ENCODE results near the gene SUCLG2.
"Not testable (repeated sequence)": the region's sequence is repeated elsewhere in the genome, so short reads cannot be mapped to it uniquely, and the experiment has no call there.

SUCLG2 gene

GRCh38 chr3:67601385-67601784, 53.0 kb downstream of the SUCLG2 start:
- Histone ChIP-seq H3K27me3 (no peaks in the 10 kb centered on the region), H3K4me1 (peaks cover 5% of the 10 kb centered on the region; the same call in 1 of the 2 replicates), H3K9ac (no peak overlapping the region), H3K9me3 (no peaks in the 10 kb centered on the region), H3K4me3 (no peak overlapping the region), H4K20me1 (no peaks in the 10 kb centered on the region), H3K27ac (no peak overlapping the region), H3K36me3 (0 out of 2 replicates have a peak, but pooled peaks cover 7% of the 10 kb centered on the region), H3K4me2 (no peak overlapping the region)
- TF ChIP-seq Cebpa-rat (IDR thresholded peaks at IDR 0.05) = no peak

- TF ChIP-seq Cebpa-rat (IDR thresholded peaks at IDR 0.05) = no peak
- H3K27ac ChIP-seq = no peak overlapping the region
These were observed 54.6 kb downstream of the SUCLG2 start for GRCh38 chr3:67599821-67600220.

GRCh38 chr3:67598814-67599556, 55.4 kb downstream of the SUCLG2 start:
- no peak overlapping the region for H3K9ac ChIP-seq
- no peaks in the 10 kb centered on the region for H3K9me3 ChIP-seq
- no peaks in the 10 kb centered on the region for H4K20me1 ChIP-seq
- H3K27ac ChIP-seq = no peak overlapping the region
- H3K4me1 ChIP-seq = peaks cover 5% of the 10 kb centered on the region; the same call in 1 of the 2 replicates
- H3K4me2 ChIP-seq = no peak overlapping the region
- TF ChIP-seq Cebpa-rat (IDR thresholded peaks at IDR 0.05) = no peak
- H3K36me3 ChIP-seq = no peaks in the 10 kb centered on the region
- no peak overlapping the region for H3K4me3 ChIP-seq
- H3K27me3 ChIP-seq = no peaks in the 10 kb centered on the region

More at GRCh38 chr3:67599821-67600220, 54.6 kb downstream of the SUCLG2 start:
- Histone ChIP-seq H3K36me3 (no peaks in the 10 kb centered on the region), H3K4me2 (no peak overlapping the region), H4K20me1 (no peaks in the 10 kb centered on the region), H3K4me1 (peaks cover 5% of the 10 kb centered on the region; the same call in 1 of the 2 replicates), H3K27me3 (no peaks in the 10 kb centered on the region), H3K4me3 (no peak overlapping the region), H3K9ac (no peak overlapping the region), H3K9me3 (no peaks in the 10 kb centered on the region)

GRCh38 chr3:67595424-67595823, 59.0 kb downstream of the SUCLG2 start:
- Histone ChIP-seq H3K4me2 (no peak overlapping the region), H3K9me3 (no peaks in the 10 kb centered on the region), H4K20me1 (no peaks in the 10 kb centered on the region), H3K27ac (no peak overlapping the region), H3K4me1 (no peaks in the 10 kb centered on the region), H3K27me3 (no peaks in the 10 kb centered on the region), H3K9ac (no peak overlapping the region), H3K4me3 (no peak overlapping the region), H3K36me3 (no peaks in the 10 kb centered on the region)
- TF ChIP-seq Cebpa-rat (IDR thresholded peaks at IDR 0.05) = no peak

GRCh38 chr3:67593761-67594234, 60.6 kb downstream of the SUCLG2 start:
- Histone ChIP-seq H3K36me3 (0 out of 2 replicates have a peak, but pooled peaks cover 2% of the 10 kb centered on the region), H3K4me3 (no peak overlapping the region), H4K20me1 (no peaks in the 10 kb centered on the region), H3K27me3 (no peaks in the 10 kb centered on the region), H3K4me1 (no peaks in the 10 kb centered on the region), H3K27ac (no peak overlapping the region), H3K9ac (no peak overlapping the region), H3K9me3 (no peaks in the 10 kb centered on the region), H3K4me2 (no peak overlapping the region)
- TF ChIP-seq Cebpa-rat (IDR thresholded peaks at IDR 0.05) = no peak

GRCh38 chr3:67592057-67592456, 62.4 kb downstream of the SUCLG2 start:
- Histone ChIP-seq H3K27me3 (no peaks in the 10 kb centered on the region), H3K9ac (no peak overlapping the region), H3K4me3 (no peak overlapping the region), H3K36me3 (0 out of 2 replicates have a peak, but pooled peaks cover 2% of the 10 kb centered on the region), H3K4me2 (no peak overlapping the region), H3K9me3 (no peaks in the 10 kb centered on the region), H3K27ac (no peak overlapping the region), H3K4me1 (no peaks in the 10 kb centered on the region), H4K20me1 (no peaks in the 10 kb centered on the region)
- no peak for TF ChIP-seq Cebpa-rat (IDR thresholded peaks at IDR 0.05)

GRCh38 chr3:67587811-67588210, 66.6 kb downstream of the SUCLG2 start:
- Histone ChIP-seq H3K4me3 (no peak overlapping the region), H3K27me3 (no peaks in the 10 kb centered on the region), H3K4me1 (no peaks in the 10 kb centered on the region), H3K9ac (no peak overlapping the region), H4K20me1 (no peaks in the 10 kb centered on the region), H3K36me3 (0 out of 2 replicates have a peak, but pooled peaks cover 2% of the 10 kb centered on the region), H3K27ac (no peak overlapping the region), H3K4me2 (no peak overlapping the region), H3K9me3 (no peaks in the 10 kb centered on the region)
- TF ChIP-seq Cebpa-rat (IDR thresholded peaks at IDR 0.05) = no peak

GRCh38 chr3:67587301-67587700, 67.1 kb downstream of the SUCLG2 start:
- H3K9me3 ChIP-seq = no peaks in the 10 kb centered on the region
- no peaks in the 10 kb centered on the region for H4K20me1 ChIP-seq
- no peaks in the 10 kb centered on the region for H3K4me1 ChIP-seq
- H3K36me3 ChIP-seq = 0 out of 2 replicates have a peak, but pooled peaks cover 2% of the 10 kb centered on the region
- no peak overlapping the region for H3K27ac ChIP-seq
- H3K4me2 ChIP-seq = no peak overlapping the region
- H3K27me3 ChIP-seq = no peaks in the 10 kb centered on the region
- no peak overlapping the region for H3K4me3 ChIP-seq
- no peak overlapping the region for H3K9ac ChIP-seq
- no peak for TF ChIP-seq Cebpa-rat (IDR thresholded peaks at IDR 0.05)

GRCh38 chr3:67584608-67585007, 69.8 kb downstream of the SUCLG2 start:
- not testable (repeated sequence) for H4K20me1 ChIP-seq, H3K9ac ChIP-seq, H3K4me1 ChIP-seq, H3K4me2 ChIP-seq, H3K36me3 ChIP-seq, H3K4me3 ChIP-seq, H3K27me3 ChIP-seq, H3K9me3 ChIP-seq, H3K27ac ChIP-seq

GRCh38 chr3:67580430-67581000, 73.9 kb downstream of the SUCLG2 start:
- H3K9me3 ChIP-seq = no peaks in the 10 kb centered on the region
- no peaks in the 10 kb centered on the region for H3K27me3 ChIP-seq
- H3K4me3 ChIP-seq = no peak overlapping the region
- no peak for TF ChIP-seq Cebpa-rat (IDR thresholded peaks at IDR 0.05)
- no peaks in the 10 kb centered on the region for H3K4me1 ChIP-seq
- no peak overlapping the region for H3K27ac ChIP-seq
- H4K20me1 ChIP-seq = no peaks in the 10 kb centered on the region
- H3K4me2 ChIP-seq = no peak overlapping the region
- H3K9ac ChIP-seq = no peak overlapping the region
- no peaks in the 10 kb centered on the region for H3K36me3 ChIP-seq
